Thoracic aorta (tissue), 2 donors: Measurements from ENCODE around the gene TUBG2. TPM values are rescaled to one million over a fixed set of nuclear protein-coding genes. Genes with fewer than 3 reads are reported as not detected.

Experiments used
- ATAC-seq: fragments of 150-250 bp; one replicate; pipeline ENCODE4 v1.8.0; 2017; ENCODE audit warnings: low read depth; ENCODE audit not compliant: insufficient number of reproducible peaks, low FRiP score
- DNase-seq: peaks from one replicate; pipeline ENCODE4 v3.0.0-alpha.2; 2020; ENCODE audit warnings: low spot score
- H3K27ac ChIP-seq, 2 donors: fragments of 200-600 bp; sonication (generic); 1 replicate in 1 of 2; 2 replicates in 1 of 2; pipeline ENCODE4 v1.5.1; 2016; ENCODE audit warnings: mild to moderate bottlenecking in 2 of 2, moderate library complexity in 2 of 2
- H3K27me3 ChIP-seq: fragments of 200-600 bp; sonication (generic); replicated peaks from 2 replicates; pipeline ENCODE4 v1.6.0; 2016; ENCODE audit warnings: mild to moderate bottlenecking; ENCODE audit not compliant: insufficient read depth
- H3K36me3 ChIP-seq: fragments of 200-600 bp; sonication (generic); one replicate; pipeline ENCODE4 v1.5.1; 2016
- H3K4me1 ChIP-seq, 2 donors: fragments of 200-600 bp; sonication (generic); 1 replicate in 1 of 2; 2 replicates in 1 of 2; pipeline versions ENCODE4 v1.5.1 to v1.6.0; 2016; ENCODE audit warnings: low read depth in 2 of 2, mild to moderate bottlenecking in 1 of 2; ENCODE audit not compliant: control insufficient read depth in 1 of 2
- H3K4me3 ChIP-seq: fragments of 200-600 bp; sonication (generic); 2 replicates; pipeline ENCODE4 v1.5.1; 2016; ENCODE audit warnings: mild to moderate bottlenecking
- H3K9me3 ChIP-seq: fragments of 200-600 bp; sonication (generic); 2 replicates; pipeline ENCODE4 v1.5.1; 2016
- CTCF ChIP-seq: fragments of 200-600 bp; sonication (generic); IDR thresholded peaks from one replicate; pipeline ENCODE4 v1.5.1; 2019; ENCODE audit warnings: antibody characterized with exemption
- total RNA-seq, 2 donors: library from RNA; depleted of rRNA; stranded (reverse); fragments of >200 nt; gene quantifications; one replicate each; pipeline versions ENCODE4 v1.1.0 to v1.2.3, GENCODE V29; 2016

TUBG2 gene
- total RNA-seq, 2 donors from 2014 or later: 47.2 to 49.0 TPM

GRCh38 chr17:42697108-42697811 lies 38.2 kb downstream of the TUBG2 start:
- DNase-seq: no peak

GRCh38 chr17:42698736-42699414 lies 39.8 kb downstream of the TUBG2 start:
- Histone ChIP-seq H3K36me3 (peaks cover 36% of the 10 kb centered on the region), H3K27me3 (no peaks in the 10 kb centered on the region), H3K27ac (no peak overlapping the region), H3K9me3 (no peaks in the 10 kb centered on the region), H3K4me3 (no peak overlapping the region), H3K4me1 (no peaks in the 10 kb centered on the region)
- no peak for DNase-seq
- no peak for ATAC-seq
- no peak for TF ChIP-seq CTCF

More at GRCh38 chr17:42697108-42697811, 38.2 kb downstream of the TUBG2 start:
- Histone ChIP-seq H3K27me3 (no peaks in the 10 kb centered on the region), H3K4me1 (no peaks in the 10 kb centered on the region), H3K27ac (no peak overlapping the region), H3K36me3 (peaks cover 28% of the 10 kb centered on the region), H3K9me3 (no peaks in the 10 kb centered on the region), H3K4me3 (no peak overlapping the region)
- TF ChIP-seq CTCF: no peak
- no peak for ATAC-seq

GRCh38 chr17:42699415-42699740 lies 40.3 kb downstream of the TUBG2 start:
- no peaks in the 10 kb centered on the region for H3K27me3 ChIP-seq
- H3K9me3 ChIP-seq: no peaks in the 10 kb centered on the region
- DNase-seq: no peak
- peaks cover 39% of the 10 kb centered on the region for H3K36me3 ChIP-seq
- no peak for ATAC-seq
- H3K4me1 ChIP-seq: no peaks in the 10 kb centered on the region
- no peak overlapping the region for H3K4me3 ChIP-seq
- no peak for TF ChIP-seq CTCF
- H3K27ac ChIP-seq: no peak overlapping the region

GRCh38 chr17:42700586-42701289 lies 41.7 kb downstream of the TUBG2 start:
- Histone ChIP-seq H3K27ac (no peak overlapping the region), H3K36me3 (peaks cover 51% of the 10 kb centered on the region), H3K4me1 (no peaks in the 10 kb centered on the region), H3K27me3 (no peaks in the 10 kb centered on the region), H3K4me3 (no peak overlapping the region), H3K9me3 (no peaks in the 10 kb centered on the region)
- TF ChIP-seq CTCF: no peak
- ATAC-seq: no peak
- no peak for DNase-seq

DNA sequence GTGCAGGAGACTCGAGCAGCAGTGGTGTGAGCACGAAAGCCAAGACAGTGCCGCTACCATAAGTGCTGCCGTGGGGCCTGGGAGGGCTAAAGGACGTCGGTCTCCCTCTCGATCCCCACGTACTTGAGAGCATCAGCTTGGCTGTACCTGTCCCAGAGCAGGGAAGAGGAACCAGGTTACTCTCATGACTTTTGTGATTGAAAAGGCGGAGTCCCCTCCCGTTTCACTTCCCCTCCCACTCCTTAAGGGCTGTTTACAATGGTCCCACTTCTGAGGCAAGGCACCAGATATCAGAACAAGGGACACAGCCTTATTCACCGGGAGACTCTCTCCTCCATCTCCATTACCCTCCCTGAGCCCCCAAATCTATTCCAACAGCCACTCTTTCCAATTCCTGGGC lies 43.4 kb downstream of the TUBG2 start:
- Histone ChIP-seq H3K27ac (no peak overlapping the region), H3K4me1 (no peaks in the 10 kb centered on the region), H3K27me3 (no peaks in the 10 kb centered on the region), H3K36me3 (peaks cover 53% of the 10 kb centered on the region), H3K9me3 (no peaks in the 10 kb centered on the region), H3K4me3 (no peak overlapping the region)
- TF ChIP-seq CTCF: no peak
- DNase-seq (no peak), ATAC-seq (no peak)
